Bronchial epithelial cell (primary cell): Measurements from ENCODE around the gene GH1. TPM values are rescaled to one million over a fixed set of nuclear protein-coding genes. Genes with fewer than 3 reads are reported as not detected.

Source experiments
- DNase-seq: peaks from one replicate; pipeline ENCODE4 v3.0.0-alpha.2; 2010; ENCODE audit warnings: low read depth
- FAIRE-seq: peaks from 2 replicates; lab custom pipeline; 2011; peaks lifted over from hg19 to GRCh38; lab: Jason Lieb, UNC
- H3K27me3 ChIP-seq: 2 replicates; pipeline ENCODE4 v1.5.1; 2011; ENCODE audit warnings: low read length; ENCODE audit not compliant: control insufficient read depth, insufficient read depth
- H3K36me3 ChIP-seq: 2 replicates; pipeline ENCODE4 v1.5.1; 2011; ENCODE audit warnings: low read length; ENCODE audit not compliant: control insufficient read depth, insufficient read depth
- H3K4me3 ChIP-seq: 2 replicates; pipeline ENCODE4 v1.5.1; 2011; ENCODE audit warnings: mild to moderate bottlenecking, low read depth, low read length, control low read depth
- CTCF ChIP-seq: IDR thresholded peaks from 2 replicates; pipeline ENCODE4 v1.5.1; 2011; ENCODE audit warnings: mild to moderate bottlenecking, moderate library complexity, low read length, control low read depth, inconsistent platforms; ENCODE audit not compliant: insufficient read depth, severe bottlenecking
- total RNA-seq: library from RNA; depleted of rRNA; stranded (reverse); fragments of >200 nt; gene quantifications from 2 replicates; pipeline ENCODE4 v1.2.1, GENCODE V29; 2014

The GH1 gene
- total RNA-seq, 1 donor from 2014 or later = not detected

- Histone ChIP-seq H3K27me3 (no peaks in the 10 kb centered on the region), H3K36me3 (no peaks in the 10 kb centered on the region), H3K4me3 (no peak overlapping the region)
- FAIRE-seq (peak; percentile 55), DNase-seq (no peak)
- TF ChIP-seq CTCF = no peak
Observed at GRCh38 chr17:63929860-63930766, 11.5 kb upstream of the GH1 start.

GRCh38 chr17:63928966-63929695 is 10.5 kb upstream of the GH1 start:
- H3K36me3 ChIP-seq = no peaks in the 10 kb centered on the region
- no peak overlapping the region for H3K4me3 ChIP-seq
- no peaks in the 10 kb centered on the region for H3K27me3 ChIP-seq
- FAIRE-seq = no peak
- no peak for TF ChIP-seq CTCF
- DNase-seq = no peak

GRCh38 chr17:63928172-63928666 is 9.6 kb upstream of the GH1 start:
- H3K27me3 ChIP-seq = no peaks in the 10 kb centered on the region
- H3K4me3 ChIP-seq = no peak overlapping the region
- TF ChIP-seq CTCF = no peak
- no peaks in the 10 kb centered on the region for H3K36me3 ChIP-seq
- FAIRE-seq = no peak
- no peak for DNase-seq

- Histone ChIP-seq H3K4me3 (no peak overlapping the region), H3K36me3 (no peaks in the 10 kb centered on the region), H3K27me3 (no peaks in the 10 kb centered on the region)
- FAIRE-seq = no peak
- DNase-seq = no peak
- no peak for TF ChIP-seq CTCF
Observed at GRCh38 chr17:63927464-63928171, 9.0 kb upstream of the GH1 start.

- no peaks in the 10 kb centered on the region for H3K36me3 ChIP-seq
- H3K27me3 ChIP-seq = no peaks in the 10 kb centered on the region
- no peak for TF ChIP-seq CTCF
- FAIRE-seq (no peak), DNase-seq (no peak)
- H3K4me3 ChIP-seq = no peak overlapping the region
Observed at GRCh38 chr17:63926164-63926563, 7.5 kb upstream of the GH1 start.
